Fibroblast of villous mesenchyme (primary cell): ENCODE measurements around the gene MAFB. TPM values are rescaled to one million over a fixed set of nuclear protein-coding genes. Genes with fewer than 3 reads are reported as not detected.

Experiments used
- DNase-seq: peaks from one replicate; pipeline ENCODE4 v3.0.0-alpha.2; 2010; ENCODE audit warnings: low read depth
- H3K4me3 ChIP-seq: 2 replicates; pipeline ENCODE4 v1.5.1; 2011; ENCODE audit warnings: low read depth, mild to moderate bottlenecking, low read length
- total RNA-seq: library from RNA; depleted of rRNA; stranded (reverse); fragments of >200 nt; gene quantifications from 2 replicates; pipeline ENCODE4 v1.2.3, GENCODE V29; 2012
- TF ChIP-seq, protein P1 (sequence below): IDR thresholded peaks from 2 replicates; pipeline ENCODE4 v1.5.1; 2012; ENCODE audit warnings: low read depth, mild to moderate bottlenecking, low read length; ENCODE audit not compliant: insufficient read depth

MAFB gene
- total RNA-seq, 1 donor = 0.43 TPM

DNA sequence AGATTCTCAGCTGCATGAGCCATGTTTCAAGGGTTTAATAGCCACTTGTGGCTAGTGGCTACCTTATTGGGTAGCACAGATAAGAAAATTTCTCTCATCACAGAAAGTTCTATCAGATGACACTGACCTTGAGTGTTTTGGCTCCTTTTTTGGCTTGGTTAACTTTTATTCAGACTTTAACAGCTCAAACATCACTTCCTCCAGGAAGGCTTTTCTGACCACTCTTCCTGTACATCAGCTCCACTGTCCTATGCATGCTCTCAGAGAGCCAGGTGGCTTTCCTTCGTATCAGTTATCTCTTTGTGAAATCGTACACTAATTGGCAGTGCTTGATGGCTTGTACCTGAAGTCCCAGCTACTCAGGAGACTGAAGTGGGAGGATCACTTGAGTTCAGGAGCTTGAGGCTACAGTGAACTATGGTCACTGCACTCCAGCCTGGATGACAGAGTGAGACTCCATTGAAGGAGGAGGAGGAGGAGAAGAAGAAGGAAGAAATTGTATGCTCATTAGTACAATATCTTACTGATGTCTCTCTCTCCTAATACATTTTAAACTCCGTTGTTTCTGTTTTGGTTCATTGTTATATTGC, 10.7 kb downstream of the MAFB start:
- no peak overlapping the region for H3K4me3 ChIP-seq
- TF ChIP-seq, protein P1, sequence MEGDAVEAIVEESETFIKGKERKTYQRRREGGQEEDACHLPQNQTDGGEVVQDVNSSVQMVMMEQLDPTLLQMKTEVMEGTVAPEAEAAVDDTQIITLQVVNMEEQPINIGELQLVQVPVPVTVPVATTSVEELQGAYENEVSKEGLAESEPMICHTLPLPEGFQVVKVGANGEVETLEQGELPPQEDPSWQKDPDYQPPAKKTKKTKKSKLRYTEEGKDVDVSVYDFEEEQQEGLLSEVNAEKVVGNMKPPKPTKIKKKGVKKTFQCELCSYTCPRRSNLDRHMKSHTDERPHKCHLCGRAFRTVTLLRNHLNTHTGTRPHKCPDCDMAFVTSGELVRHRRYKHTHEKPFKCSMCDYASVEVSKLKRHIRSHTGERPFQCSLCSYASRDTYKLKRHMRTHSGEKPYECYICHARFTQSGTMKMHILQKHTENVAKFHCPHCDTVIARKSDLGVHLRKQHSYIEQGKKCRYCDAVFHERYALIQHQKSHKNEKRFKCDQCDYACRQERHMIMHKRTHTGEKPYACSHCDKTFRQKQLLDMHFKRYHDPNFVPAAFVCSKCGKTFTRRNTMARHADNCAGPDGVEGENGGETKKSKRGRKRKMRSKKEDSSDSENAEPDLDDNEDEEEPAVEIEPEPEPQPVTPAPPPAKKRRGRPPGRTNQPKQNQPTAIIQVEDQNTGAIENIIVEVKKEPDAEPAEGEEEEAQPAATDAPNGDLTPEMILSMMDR = no peak
- DNase-seq = no peak

- TF ChIP-seq, protein P1 = no peak
- no peak for DNase-seq
- no peak overlapping the region for H3K4me3 ChIP-seq
Observed at GRCh38 chr20:40677343-40677924, 11.6 kb downstream of the MAFB start.

- TF ChIP-seq, protein P1 = no peak
- H3K4me3 ChIP-seq = no peak overlapping the region
- no peak for DNase-seq
Observed at GRCh38 chr20:40676491-40677269, 12.4 kb downstream of the MAFB start.

DNA sequence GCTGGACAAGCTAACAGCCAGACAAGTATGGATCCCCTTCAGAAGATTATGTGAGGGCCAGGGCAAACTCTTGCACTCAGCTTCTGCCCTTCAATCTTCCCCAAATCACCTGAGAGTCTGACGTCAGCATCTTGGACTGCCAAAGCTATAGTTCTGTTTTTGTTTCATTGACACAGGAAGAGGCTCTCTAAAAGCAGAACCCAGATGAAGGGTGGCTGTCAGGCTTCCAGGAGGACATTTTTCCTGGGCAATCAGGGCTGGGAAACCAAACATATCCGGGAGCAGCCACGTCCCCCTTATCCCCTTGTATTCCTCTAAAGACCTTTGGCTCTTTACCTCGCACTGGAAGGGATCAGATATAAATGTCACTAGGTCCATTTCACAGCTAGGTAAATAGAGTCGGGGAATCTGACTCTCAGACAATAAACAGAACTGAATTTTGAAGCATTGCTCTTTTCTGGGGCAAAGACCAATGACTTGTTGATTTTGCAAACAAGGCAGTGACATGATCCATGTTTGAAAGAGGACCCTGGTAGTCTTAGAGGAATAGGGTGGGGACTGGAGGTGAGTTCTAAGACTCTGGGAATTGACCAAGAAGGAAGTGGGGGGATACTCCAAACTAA, 13.3 kb downstream of the MAFB start:
- no peak for DNase-seq
- TF ChIP-seq, protein P1 = no peak
- no peak overlapping the region for H3K4me3 ChIP-seq

DNA sequence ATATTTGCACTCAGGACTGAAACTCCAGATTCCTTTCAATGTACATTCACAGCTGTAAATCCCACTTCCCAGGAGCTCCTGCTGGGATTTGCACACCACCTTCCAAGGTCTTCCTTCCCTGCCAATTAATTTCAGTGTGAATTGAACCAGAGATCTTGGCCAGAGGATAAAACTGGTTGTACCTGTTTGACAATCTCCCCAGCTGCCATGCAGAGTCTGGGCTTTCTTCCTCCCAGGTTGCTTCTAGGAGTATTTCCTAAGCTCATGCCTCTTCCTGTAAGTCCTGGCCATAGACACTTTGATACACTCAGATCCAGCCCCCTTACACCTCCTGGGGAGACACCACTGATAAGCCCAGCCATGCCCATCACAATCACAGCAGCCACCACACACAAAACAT, 15.6 kb downstream of the MAFB start:
- no peak for DNase-seq
- TF ChIP-seq, protein P1 = no peak
- no peak overlapping the region for H3K4me3 ChIP-seq

GRCh38 chr20:40672095-40672494, 16.9 kb downstream of the MAFB start:
- DNase-seq = no peak
- TF ChIP-seq, protein P1 = no peak
- H3K4me3 ChIP-seq = no peak overlapping the region
